ENCODE data around the gene TMEM138. TPM values are rescaled to one million over a fixed set of nuclear protein-coding genes. Genes with fewer than 3 reads are reported as not detected.

TMEM138 gene
- total RNA-seq, 1 experiment from 2014 or later: 46.3 TPM

- no peaks in the 10 kb centered on the region for H3K27me3 ChIP-seq (replicated peaks; ENCODE audit: control insufficient read depth, insufficient read depth, low read length)
- Mint-ChIP-seq H3K36me3 (ENCODE audit: insufficient read depth, unreplicated experiment) (peaks cover 18% of the 10 kb centered on the region), H3K27ac (ENCODE audit: unreplicated experiment) (no peak overlapping the region), H3K4me3 (ENCODE audit: unreplicated experiment) (no peak overlapping the region), H3K4me1 (ENCODE audit: low read depth, unreplicated experiment) (no peaks in the 10 kb centered on the region), H3K27me3 (ENCODE audit: insufficient read depth, unreplicated experiment) (no peaks in the 10 kb centered on the region), H3K9me3 (ENCODE audit: unreplicated experiment) (no peaks in the 10 kb centered on the region)
- ChIA-PET CTCF (interaction anchor here (0.6 kb wide), 1 partner anchor 223 kb away, joined by 3 read pairs; no protein-coding TSS in a partner anchor), POLR2A (no interaction called here)
- intact Hi-C loops (cut with micrococcal nuclease; ENCODE audit: unreplicated experiment): no loop called here
- TF ChIP-seq, protein P1, sequence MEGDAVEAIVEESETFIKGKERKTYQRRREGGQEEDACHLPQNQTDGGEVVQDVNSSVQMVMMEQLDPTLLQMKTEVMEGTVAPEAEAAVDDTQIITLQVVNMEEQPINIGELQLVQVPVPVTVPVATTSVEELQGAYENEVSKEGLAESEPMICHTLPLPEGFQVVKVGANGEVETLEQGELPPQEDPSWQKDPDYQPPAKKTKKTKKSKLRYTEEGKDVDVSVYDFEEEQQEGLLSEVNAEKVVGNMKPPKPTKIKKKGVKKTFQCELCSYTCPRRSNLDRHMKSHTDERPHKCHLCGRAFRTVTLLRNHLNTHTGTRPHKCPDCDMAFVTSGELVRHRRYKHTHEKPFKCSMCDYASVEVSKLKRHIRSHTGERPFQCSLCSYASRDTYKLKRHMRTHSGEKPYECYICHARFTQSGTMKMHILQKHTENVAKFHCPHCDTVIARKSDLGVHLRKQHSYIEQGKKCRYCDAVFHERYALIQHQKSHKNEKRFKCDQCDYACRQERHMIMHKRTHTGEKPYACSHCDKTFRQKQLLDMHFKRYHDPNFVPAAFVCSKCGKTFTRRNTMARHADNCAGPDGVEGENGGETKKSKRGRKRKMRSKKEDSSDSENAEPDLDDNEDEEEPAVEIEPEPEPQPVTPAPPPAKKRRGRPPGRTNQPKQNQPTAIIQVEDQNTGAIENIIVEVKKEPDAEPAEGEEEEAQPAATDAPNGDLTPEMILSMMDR (IDR thresholded peaks at IDR 0.05; ENCODE audit: insufficient read depth in 1 of 2, low read depth in 1 of 2, low read length in 1 of 2, severe bottlenecking in 1 of 2, unreplicated experiment in 1 of 2): no peak
- H3K9me3 ChIP-seq: no peaks in the 10 kb centered on the region
- DNase-seq: no peak
- H3K36me3 ChIP-seq (ENCODE audit: control insufficient read depth, insufficient read depth, low read length): no peaks in the 10 kb centered on the region
- no peak overlapping the region for H3K4me3 ChIP-seq (ENCODE audit: low read depth, low read length)
- H3K4me1 ChIP-seq: 0 out of 2 replicates have a peak, but pooled peaks cover 3% of the 10 kb centered on the region
- no TSS peak for BruUV-seq (replicated peaks)
Observed at GRCh38 chr11:61357233-61357893, 4.8 kb upstream of the TMEM138 start.

DNA sequence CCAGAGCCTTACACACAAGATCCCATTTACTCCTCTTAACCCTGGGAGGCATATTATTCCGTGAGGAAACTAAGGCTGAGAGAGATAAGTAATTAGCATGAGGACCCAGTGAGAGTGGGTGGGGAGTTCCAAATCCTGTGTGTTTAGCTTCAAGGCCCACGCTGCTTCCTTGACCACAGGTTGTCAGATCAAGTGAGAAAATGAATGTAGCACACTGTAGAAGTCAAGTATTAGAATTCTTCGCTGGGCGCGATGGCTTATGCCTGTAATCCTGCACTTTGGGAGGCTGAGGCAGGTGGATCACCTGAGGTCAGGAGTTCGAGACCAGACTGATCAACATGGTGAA, 4.3 kb upstream of the TMEM138 start:
- DNase-seq: no peak
- Mint-ChIP-seq H3K27me3 (ENCODE audit: insufficient read depth, unreplicated experiment) (no peaks in the 10 kb centered on the region), H3K4me3 (ENCODE audit: unreplicated experiment) (no peak overlapping the region), H3K9me3 (ENCODE audit: unreplicated experiment) (no peaks in the 10 kb centered on the region), H3K36me3 (ENCODE audit: insufficient read depth, unreplicated experiment) (peaks cover 18% of the 10 kb centered on the region), H3K4me1 (ENCODE audit: low read depth, unreplicated experiment) (no peaks in the 10 kb centered on the region), H3K27ac (ENCODE audit: unreplicated experiment) (no peak overlapping the region)
- intact Hi-C loops (cut with micrococcal nuclease; ENCODE audit: unreplicated experiment): no loop called here
- no peaks in the 10 kb centered on the region for H3K27me3 ChIP-seq (replicated peaks; ENCODE audit: control insufficient read depth, insufficient read depth, low read length)
- no peaks in the 10 kb centered on the region for H3K36me3 ChIP-seq (ENCODE audit: control insufficient read depth, insufficient read depth, low read length)
- POLR2A ChIA-PET: no interaction called here
- H3K4me1 ChIP-seq: 0 out of 2 replicates have a peak, but pooled peaks cover 3% of the 10 kb centered on the region
- H3K4me3 ChIP-seq (ENCODE audit: low read depth, low read length): no peak overlapping the region
- no peaks in the 10 kb centered on the region for H3K9me3 ChIP-seq
- CTCF ChIA-PET: no interaction called here
- TF ChIP-seq, protein P1 (IDR thresholded peaks at IDR 0.05; ENCODE audit: insufficient read depth in 1 of 2, low read depth in 1 of 2, low read length in 1 of 2, severe bottlenecking in 1 of 2, unreplicated experiment in 1 of 2): no peak
- BruUV-seq (replicated peaks): no TSS peak

DNA sequence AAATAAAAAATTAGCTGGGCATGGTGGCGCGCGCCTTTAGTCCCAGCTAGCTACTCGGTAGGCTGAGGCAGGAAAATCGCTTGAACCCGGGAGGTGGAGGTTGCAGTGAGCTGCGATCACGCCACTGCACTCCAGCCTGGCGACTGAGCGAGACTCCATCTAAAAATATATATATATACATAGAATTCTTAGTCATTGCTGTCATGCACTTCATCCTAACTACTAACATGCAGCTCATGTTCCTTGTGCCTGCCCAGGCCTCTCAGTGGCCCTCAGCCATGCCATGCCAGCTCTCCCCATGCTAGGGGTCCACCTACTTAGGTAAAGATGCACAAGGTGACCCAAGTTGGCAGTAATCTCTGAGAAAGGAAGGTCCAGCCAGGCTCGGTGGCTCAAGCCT, 3.6 kb upstream of the TMEM138 start:
- H3K4me3 ChIP-seq (ENCODE audit: low read depth, low read length): no peak overlapping the region
- Mint-ChIP-seq H3K4me3 (ENCODE audit: unreplicated experiment) (no peak overlapping the region), H3K27me3 (ENCODE audit: insufficient read depth, unreplicated experiment) (no peaks in the 10 kb centered on the region), H3K4me1 (ENCODE audit: low read depth, unreplicated experiment) (no peaks in the 10 kb centered on the region), H3K27ac (ENCODE audit: unreplicated experiment) (no peak overlapping the region), H3K9me3 (ENCODE audit: unreplicated experiment) (no peaks in the 10 kb centered on the region), H3K36me3 (ENCODE audit: insufficient read depth, unreplicated experiment) (peaks cover 21% of the 10 kb centered on the region)
- ChIA-PET CTCF (interaction anchor here (1.0 kb wide), 1 partner anchor 27 kb away, joined by 3 read pairs; no protein-coding TSS in a partner anchor), POLR2A (no interaction called here)
- no peak for DNase-seq
- H3K27me3 ChIP-seq (replicated peaks; ENCODE audit: control insufficient read depth, insufficient read depth, low read length): no peaks in the 10 kb centered on the region
- intact Hi-C loops (cut with micrococcal nuclease; ENCODE audit: unreplicated experiment): no loop called here
- H3K36me3 ChIP-seq (ENCODE audit: control insufficient read depth, insufficient read depth, low read length): no peaks in the 10 kb centered on the region
- BruUV-seq (replicated peaks): no TSS peak
- H3K4me1 ChIP-seq: 0 out of 2 replicates have a peak, but pooled peaks cover 3% of the 10 kb centered on the region
- TF ChIP-seq, protein P1 (IDR thresholded peaks at IDR 0.05; ENCODE audit: insufficient read depth in 1 of 2, low read depth in 1 of 2, low read length in 1 of 2, severe bottlenecking in 1 of 2, unreplicated experiment in 1 of 2): no peak
- no peaks in the 10 kb centered on the region for H3K9me3 ChIP-seq
